Thyroid gland (tissue), 4 donors: ENCODE results near the gene KAZALD1. TPM values are rescaled to one million over a fixed set of nuclear protein-coding genes. Genes with fewer than 3 reads are reported as not detected.

Source experiments
- DNase-seq, 2 donors: peaks; one replicate each; pipeline ENCODE4 v3.0.0-alpha.2; 2019
- H3K27ac ChIP-seq, 3 donors: fragments of 200-600 bp; sonication (generic); 1 replicate in 2 of 3; 2 replicates in 1 of 3; pipeline ENCODE4 v1.5.1; 2016 to 2019; ENCODE audit warnings: mild to moderate bottlenecking in 1 of 3, moderate library complexity in 1 of 3
- H3K27me3 ChIP-seq: fragments of 200-600 bp; sonication (generic); one replicate; pipeline ENCODE4 v1.5.1; 2019
- H3K36me3 ChIP-seq, 2 donors: fragments of 200-600 bp; sonication (generic); one replicate each; pipeline ENCODE4 v1.5.1; 2016 to 2019
- H3K4me1 ChIP-seq, 2 donors: fragments of 200-600 bp; sonication (generic); one replicate each; pipeline ENCODE4 v1.5.1; 2017 to 2019
- H3K4me3 ChIP-seq, 3 donors: fragments of 200-600 bp; sonication (generic); replicated peaks in 1 of 3; 1 replicate in 2 of 3; 2 replicates in 1 of 3; pipeline ENCODE4 v1.5.1; 2016; ENCODE audit warnings: mild to moderate bottlenecking in 1 of 3
- H3K9me3 ChIP-seq: fragments of 200-600 bp; sonication (generic); one replicate; pipeline ENCODE4 v1.5.1; 2017
- POLR2A ChIP-seq, 2 donors: fragments of 450-650 bp; IDR thresholded peaks; one replicate each; pipeline ENCODE4 v1.6.1; 2017; ENCODE audit warnings: antibody characterized with exemption in 2 of 2, mild to moderate bottlenecking in 2 of 2, moderate library complexity in 1 of 2
- WGBS, 2 donors: methylation state at CpG; one replicate each; pipeline ENCODE4 v1.1.5; 2017; 5-methylcytosine and 5-hydroxymethylcytosine counted together
- intact Hi-C: fragments of 100-400 bp; cut with DNase I; formaldehyde crosslinking; loops from one replicate; pipeline ENCODE4 v1.15.1; 2023
- total RNA-seq, 4 donors: library from RNA; depleted of rRNA; stranded (reverse); fragments of >200 nt; gene quantifications; one replicate each; pipeline ENCODE4 v1.2.3, GENCODE V29; 2016
- TF ChIP-seq, protein P1 (sequence below), 6 experiments: fragments of 200-600 bp in 3 of 6; fragments of 450-650 bp in 3 of 6; sonication (generic) in 3 of 6; IDR thresholded peaks; one replicate each; pipeline ENCODE4 v1.5.1; 2016 to 2019; ENCODE audit warnings: antibody characterized with exemption in 6 of 6, mild to moderate bottlenecking in 2 of 6, inconsistent platforms in 1 of 6, moderate library complexity in 1 of 6

The KAZALD1 gene
- total RNA-seq, 4 donors from 2014 or later = 3.1 to 9.9 (median 6.3) TPM

DNA sequence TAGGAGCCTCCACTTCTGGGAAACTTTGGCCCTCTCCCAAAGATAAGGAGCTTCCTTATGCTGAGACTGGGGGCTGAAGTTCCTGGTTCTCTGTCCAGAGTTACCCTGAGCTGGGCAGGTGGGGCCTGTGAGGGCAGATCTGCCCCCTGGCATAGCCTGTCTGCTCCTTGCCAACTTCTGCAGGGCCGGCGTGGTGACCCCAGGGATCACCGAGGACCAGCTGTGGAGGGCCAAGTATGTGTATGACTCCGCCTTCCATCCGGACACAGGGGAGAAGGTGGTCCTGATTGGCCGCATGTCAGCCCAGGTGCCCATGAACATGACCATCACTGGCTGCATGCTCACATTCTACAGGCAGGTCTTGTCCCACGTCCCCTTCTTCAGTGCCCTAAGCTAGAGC is 26.5 kb upstream of the KAZALD1 start:
- H3K36me3 ChIP-seq = peaks cover 18 to 22% of the 10 kb centered on the region in 2 donors
- no peak for DNase-seq
- no peak for TF ChIP-seq POLR2A (IDR thresholded peaks at IDR 0.05)
- TF ChIP-seq, protein P1, sequence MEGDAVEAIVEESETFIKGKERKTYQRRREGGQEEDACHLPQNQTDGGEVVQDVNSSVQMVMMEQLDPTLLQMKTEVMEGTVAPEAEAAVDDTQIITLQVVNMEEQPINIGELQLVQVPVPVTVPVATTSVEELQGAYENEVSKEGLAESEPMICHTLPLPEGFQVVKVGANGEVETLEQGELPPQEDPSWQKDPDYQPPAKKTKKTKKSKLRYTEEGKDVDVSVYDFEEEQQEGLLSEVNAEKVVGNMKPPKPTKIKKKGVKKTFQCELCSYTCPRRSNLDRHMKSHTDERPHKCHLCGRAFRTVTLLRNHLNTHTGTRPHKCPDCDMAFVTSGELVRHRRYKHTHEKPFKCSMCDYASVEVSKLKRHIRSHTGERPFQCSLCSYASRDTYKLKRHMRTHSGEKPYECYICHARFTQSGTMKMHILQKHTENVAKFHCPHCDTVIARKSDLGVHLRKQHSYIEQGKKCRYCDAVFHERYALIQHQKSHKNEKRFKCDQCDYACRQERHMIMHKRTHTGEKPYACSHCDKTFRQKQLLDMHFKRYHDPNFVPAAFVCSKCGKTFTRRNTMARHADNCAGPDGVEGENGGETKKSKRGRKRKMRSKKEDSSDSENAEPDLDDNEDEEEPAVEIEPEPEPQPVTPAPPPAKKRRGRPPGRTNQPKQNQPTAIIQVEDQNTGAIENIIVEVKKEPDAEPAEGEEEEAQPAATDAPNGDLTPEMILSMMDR (IDR thresholded peaks at IDR 0.05) = no peak
- no peaks in the 10 kb centered on the region for H3K9me3 ChIP-seq
- H3K27me3 ChIP-seq = no peaks in the 10 kb centered on the region
- intact Hi-C loops = no loop called here
- no peak overlapping the region for H3K27ac ChIP-seq
- H3K4me1 ChIP-seq = peaks cover 20% of the 10 kb centered on the region in 2 donors
- 89 to 92% methylated on average over 7 of the region's 7 CpGs for WGBS, 2 donors
- no peak overlapping the region for H3K4me3 ChIP-seq

DNA sequence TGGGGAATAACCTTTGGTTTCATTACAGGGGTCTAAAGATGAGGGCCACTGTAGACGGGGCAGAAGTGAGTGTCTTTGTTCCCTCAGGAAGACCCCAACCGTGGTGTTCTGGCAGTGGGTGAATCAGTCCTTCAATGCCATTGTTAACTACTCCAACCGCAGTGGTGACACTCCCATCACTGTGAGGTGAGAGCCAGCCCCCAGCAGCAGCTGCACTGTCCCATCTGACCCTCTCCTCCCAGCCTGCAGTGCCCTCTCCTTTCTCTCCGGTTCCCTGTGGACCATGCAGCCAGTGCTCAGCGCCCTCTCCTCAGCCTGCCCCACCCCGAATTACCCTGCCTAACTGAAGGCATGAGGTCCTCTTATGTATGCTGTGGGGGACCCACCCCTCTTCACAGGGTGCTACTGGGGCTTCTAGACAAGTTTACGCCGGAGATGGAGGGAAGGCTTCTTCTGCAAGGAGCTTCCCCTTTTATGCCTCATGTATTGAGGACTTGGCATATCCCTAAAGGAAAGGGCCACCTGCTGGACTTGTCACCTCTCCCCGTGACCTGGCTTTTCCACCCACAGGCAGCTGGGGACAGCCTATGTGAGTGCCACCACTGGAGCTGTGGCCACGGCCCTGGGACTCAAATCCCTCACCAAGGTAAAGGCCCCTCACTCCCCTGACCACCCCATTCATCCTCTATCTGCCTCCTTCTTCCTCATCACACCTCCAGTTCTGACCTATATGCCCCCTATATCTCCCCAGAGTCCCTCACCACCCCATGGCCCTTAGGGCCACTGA is 25.7 kb upstream of the KAZALD1 start:
- intact Hi-C loops = no loop called here
- Histone ChIP-seq H3K27ac (no peak overlapping the region), H3K9me3 (no peaks in the 10 kb centered on the region), H3K36me3 (peaks cover 18 to 22% of the 10 kb centered on the region in 2 donors), H3K4me1 (peaks cover 14 to 15% of the 10 kb centered on the region in 2 donors), H3K27me3 (no peaks in the 10 kb centered on the region), H3K4me3 (no peak overlapping the region)
- 85 to 89% methylated on average over 10 of the region's 10 CpGs for WGBS, 2 donors
- no peak for DNase-seq
- TF ChIP-seq, protein P1 (IDR thresholded peaks at IDR 0.05) = no peak
- TF ChIP-seq POLR2A (IDR thresholded peaks at IDR 0.05) = no peak

DNA sequence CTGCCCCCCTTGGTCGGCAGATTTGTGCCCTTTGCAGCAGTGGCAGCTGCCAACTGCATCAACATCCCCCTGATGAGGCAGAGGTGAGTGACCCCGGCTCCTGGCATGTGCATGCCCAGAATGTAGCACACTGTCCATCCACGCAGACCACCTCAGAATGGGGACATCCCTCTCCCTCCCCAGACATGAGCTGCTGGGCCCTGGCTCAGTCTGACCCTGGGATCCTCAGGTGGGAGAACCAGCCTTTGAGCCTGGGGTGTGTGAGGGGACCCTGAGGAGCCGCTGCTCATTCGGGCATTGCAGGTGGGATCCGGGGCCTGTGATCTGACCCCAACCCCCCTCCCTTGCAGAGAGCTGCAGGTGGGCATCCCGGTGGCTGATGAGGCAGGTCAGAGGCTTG is 25.1 kb upstream of the KAZALD1 start:
- Histone ChIP-seq H3K4me3 (no peak overlapping the region), H3K27ac (no peak overlapping the region), H3K4me1 (peaks cover 12 to 14% of the 10 kb centered on the region in 2 donors), H3K9me3 (no peaks in the 10 kb centered on the region), H3K36me3 (peaks cover 18 to 22% of the 10 kb centered on the region in 2 donors), H3K27me3 (no peaks in the 10 kb centered on the region)
- DNase-seq = no peak
- TF ChIP-seq POLR2A (IDR thresholded peaks at IDR 0.05) = no peak
- TF ChIP-seq, protein P1 (IDR thresholded peaks at IDR 0.05) = no peak
- intact Hi-C loops = no loop called here
- 64 to 90% methylated on average over 3 of the region's 7 CpGs for WGBS, 2 donors

DNA sequence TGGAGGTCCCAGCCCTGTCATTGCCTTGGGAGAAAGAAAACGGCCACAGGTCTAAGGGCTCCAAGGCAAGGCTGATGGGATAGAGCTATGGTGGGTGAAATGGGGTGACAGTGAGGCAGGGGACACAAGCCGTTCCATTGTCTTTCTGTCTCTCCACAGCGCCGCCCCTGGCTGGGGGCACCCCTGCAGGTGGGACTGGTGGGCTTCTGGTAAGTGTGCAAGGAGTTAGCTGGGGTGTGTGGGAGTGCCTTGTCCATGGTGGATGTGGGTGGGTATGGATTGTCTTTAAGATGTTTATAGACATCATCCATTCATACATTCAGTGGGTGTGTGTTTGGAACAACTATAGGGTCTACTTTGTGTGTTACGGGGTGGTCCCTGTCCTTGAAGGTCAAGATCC is 23.3 kb upstream of the KAZALD1 start:
- Histone ChIP-seq H3K9me3 (no peaks in the 10 kb centered on the region), H3K36me3 (peaks cover 18 to 22% of the 10 kb centered on the region in 2 donors), H3K27ac (no peak overlapping the region), H3K4me3 (no peak overlapping the region), H3K4me1 (peaks cover 11 to 14% of the 10 kb centered on the region in 2 donors), H3K27me3 (no peaks in the 10 kb centered on the region)
- 69 to 79% methylated on average over 5 of the region's 5 CpGs for WGBS, 2 donors
- TF ChIP-seq, protein P1 (IDR thresholded peaks at IDR 0.05) = no peak
- no peak for TF ChIP-seq POLR2A (IDR thresholded peaks at IDR 0.05)
- intact Hi-C loops = no loop called here
- no peak for DNase-seq

DNA sequence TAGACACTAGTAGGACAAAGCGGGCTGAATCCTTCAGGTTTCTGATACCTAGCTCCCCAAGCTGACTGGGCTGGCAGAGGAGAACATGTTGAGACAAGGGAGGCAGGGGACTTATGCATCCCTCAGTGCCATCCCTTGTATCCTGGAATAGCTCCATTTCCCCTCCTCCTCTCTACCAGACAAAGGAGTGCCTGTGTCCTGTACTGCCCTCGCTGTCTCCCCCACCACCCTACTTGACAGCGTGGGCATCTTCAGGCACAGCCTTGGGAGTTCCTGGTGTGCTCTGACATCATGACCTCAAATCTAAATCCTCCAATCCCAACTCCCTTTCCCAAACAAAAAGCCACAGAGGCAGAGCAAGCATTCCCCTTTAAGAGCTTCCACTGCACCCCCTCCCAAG is 21.7 kb upstream of the KAZALD1 start:
- TF ChIP-seq POLR2A (IDR thresholded peaks at IDR 0.05) = no peak
- TF ChIP-seq, protein P1 (IDR thresholded peaks at IDR 0.05) = no peak
- intact Hi-C loops = no loop called here
- Histone ChIP-seq H3K9me3 (no peaks in the 10 kb centered on the region), H3K27me3 (no peaks in the 10 kb centered on the region), H3K4me3 (no peak overlapping the region), H3K27ac (no peak overlapping the region), H3K4me1 (peaks cover 13% of the 10 kb centered on the region in 2 donors), H3K36me3 (peaks cover 18 to 22% of the 10 kb centered on the region in 2 donors)
- no peak for DNase-seq
- WGBS, 2 donors = 98 to 100% methylated on average over 3 of the region's 3 CpGs
